ENCODE results near the gene CCM2L.

CCM2L gene

GRCh38 chr20:32062776-32063170, 52.5 kb downstream of the CCM2L start:
- no peak for DNase-seq

- no peak for DNase-seq
These were observed 53.5 kb downstream of the CCM2L start for GRCh38 chr20:32063695-32064094.

GRCh38 chr20:32064667-32065066, 54.4 kb downstream of the CCM2L start:
- DNase-seq = no peak

GRCh38 chr20:32067234-32067821, 57.1 kb downstream of the CCM2L start:
- no peak for DNase-seq

GRCh38 chr20:32068174-32068573, 57.9 kb downstream of the CCM2L start:
- no peak for DNase-seq

GRCh38 chr20:32069711-32070110, 59.5 kb downstream of the CCM2L start:
- no peak for DNase-seq

GRCh38 chr20:32070282-32070681, 60.0 kb downstream of the CCM2L start:
- DNase-seq = no peak

- no peak for DNase-seq
These were observed 60.5 kb downstream of the CCM2L start for GRCh38 chr20:32070690-32071213.

GRCh38 chr20:32071395-32072167, 61.3 kb downstream of the CCM2L start:
- no peak for DNase-seq

- DNase-seq = no peak
These were observed 62.0 kb downstream of the CCM2L start for GRCh38 chr20:32072168-32072750.

- DNase-seq = no peak
These were observed 65.3 kb downstream of the CCM2L start for GRCh38 chr20:32075534-32075933.

GRCh38 chr20:32077190-32077589, 67.0 kb downstream of the CCM2L start:
- no peak for DNase-seq

GRCh38 chr20:32078322-32078721, 68.1 kb downstream of the CCM2L start:
- no peak for DNase-seq

- no peak for DNase-seq
These were observed 68.6 kb downstream of the CCM2L start for GRCh38 chr20:32078791-32079190.

GRCh38 chr20:32079655-32080109, 69.4 kb downstream of the CCM2L start:
- DNase-seq = no peak

GRCh38 chr20:32080783-32081182, 70.5 kb downstream of the CCM2L start:
- no peak for DNase-seq
